KMS-11 (cell line): ENCODE data around the gene NFIC.

Experiments
- H2AFZ ChIP-seq: fragments of 200-600 bp; sonication (generic); 2 replicates; pipeline ENCODE4 v1.6.1; 2016; ENCODE audit warnings: antibody characterized with exemption, mixed run types, low read depth
- H3K27ac ChIP-seq: fragments of 200-600 bp; sonication (generic); 2 replicates; pipeline ENCODE4 v1.6.1; 2016; ENCODE audit warnings: mild to moderate bottlenecking, mixed run types
- H3K27me3 ChIP-seq: fragments of 200-600 bp; sonication (generic); 2 replicates; pipeline ENCODE4 v1.6.1; 2017; ENCODE audit warnings: mild to moderate bottlenecking, low read depth, mixed run types, moderate library complexity; ENCODE audit not compliant: insufficient read depth
- H3K36me3 ChIP-seq: fragments of 200-600 bp; sonication (generic); 2 replicates; pipeline ENCODE4 v1.6.1; 2017; ENCODE audit warnings: mild to moderate bottlenecking, mixed run types; ENCODE audit not compliant: insufficient read depth
- H3K4me1 ChIP-seq: fragments of 200-600 bp; sonication (generic); 2 replicates; pipeline ENCODE4 v1.6.1; 2016; ENCODE audit warnings: mild to moderate bottlenecking, low read depth, mixed run types; ENCODE audit not compliant: poor library complexity, severe bottlenecking
- H3K4me2 ChIP-seq: fragments of 200-600 bp; sonication (generic); 2 replicates; pipeline ENCODE4 v1.7.0; 2016; ENCODE audit warnings: mild to moderate bottlenecking, mixed run types
- H3K4me3 ChIP-seq: fragments of 200-600 bp; sonication (generic); IDR thresholded peaks from 2 replicates; pipeline ENCODE4 v1.6.1; 2017; ENCODE audit warnings: low read depth, low read length, mixed read lengths; ENCODE audit not compliant: insufficient read depth
- H3K79me2 ChIP-seq: fragments of 200-600 bp; sonication (generic); 2 replicates; pipeline ENCODE4 v1.6.1; 2016; ENCODE audit warnings: low read depth, mixed run types; ENCODE audit not compliant: insufficient read depth
- H3K9ac ChIP-seq: fragments of 200-600 bp; sonication (generic); 2 replicates; pipeline ENCODE4 v1.6.1; 2016; ENCODE audit warnings: mild to moderate bottlenecking, mixed run types
- H4K20me1 ChIP-seq: fragments of 200-600 bp; sonication (generic); 2 replicates; pipeline ENCODE4 v1.6.1; 2016; ENCODE audit warnings: mild to moderate bottlenecking, mixed run types; ENCODE audit not compliant: insufficient read depth
- TF ChIP-seq, protein P1 (sequence below): fragments of 200-600 bp; sonication (generic); conservative IDR thresholded peaks from 2 replicates; pipeline ENCODE4 v1.6.1; 2017; ENCODE audit warnings: low read depth, mild to moderate bottlenecking, antibody characterized with exemption, low read length, moderate library complexity, mixed read lengths

The NFIC gene

GRCh38 chr19:3431760-3432397 is 65.5 kb downstream of the NFIC start:
- Histone ChIP-seq H3K79me2 (no peaks in the 10 kb centered on the region; the same call in 1 of the 2 replicates), H3K9ac (no peak overlapping the region), H3K27me3 (no peaks in the 10 kb centered on the region), H3K4me2 (no peak overlapping the region), H4K20me1 (no peaks in the 10 kb centered on the region), H2AFZ (no peak overlapping the region), H3K4me3 (no peak overlapping the region), H3K4me1 (peaks cover 4% of the 10 kb centered on the region), H3K27ac (no peak overlapping the region), H3K36me3 (no peaks in the 10 kb centered on the region)
- TF ChIP-seq, protein P1, sequence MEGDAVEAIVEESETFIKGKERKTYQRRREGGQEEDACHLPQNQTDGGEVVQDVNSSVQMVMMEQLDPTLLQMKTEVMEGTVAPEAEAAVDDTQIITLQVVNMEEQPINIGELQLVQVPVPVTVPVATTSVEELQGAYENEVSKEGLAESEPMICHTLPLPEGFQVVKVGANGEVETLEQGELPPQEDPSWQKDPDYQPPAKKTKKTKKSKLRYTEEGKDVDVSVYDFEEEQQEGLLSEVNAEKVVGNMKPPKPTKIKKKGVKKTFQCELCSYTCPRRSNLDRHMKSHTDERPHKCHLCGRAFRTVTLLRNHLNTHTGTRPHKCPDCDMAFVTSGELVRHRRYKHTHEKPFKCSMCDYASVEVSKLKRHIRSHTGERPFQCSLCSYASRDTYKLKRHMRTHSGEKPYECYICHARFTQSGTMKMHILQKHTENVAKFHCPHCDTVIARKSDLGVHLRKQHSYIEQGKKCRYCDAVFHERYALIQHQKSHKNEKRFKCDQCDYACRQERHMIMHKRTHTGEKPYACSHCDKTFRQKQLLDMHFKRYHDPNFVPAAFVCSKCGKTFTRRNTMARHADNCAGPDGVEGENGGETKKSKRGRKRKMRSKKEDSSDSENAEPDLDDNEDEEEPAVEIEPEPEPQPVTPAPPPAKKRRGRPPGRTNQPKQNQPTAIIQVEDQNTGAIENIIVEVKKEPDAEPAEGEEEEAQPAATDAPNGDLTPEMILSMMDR: no peak

DNA sequence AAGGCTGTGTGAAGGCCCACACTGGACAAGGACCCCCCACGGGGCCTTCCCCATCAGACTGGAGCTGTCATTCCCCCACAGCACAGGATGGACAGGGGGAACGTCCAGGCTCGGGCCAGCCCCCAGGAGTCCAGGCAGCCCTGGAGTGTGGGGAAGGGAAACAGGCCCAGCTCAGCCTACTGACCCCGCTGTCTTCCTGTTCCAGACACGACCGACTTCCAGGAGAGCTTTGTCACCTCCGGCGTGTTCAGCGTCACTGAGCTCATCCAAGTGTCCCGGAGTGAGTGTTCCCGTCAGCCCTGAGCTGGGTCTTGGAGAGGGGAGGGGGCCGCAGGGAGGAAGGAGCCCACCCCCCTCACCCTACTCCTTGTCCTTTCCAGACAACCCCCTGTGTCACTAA is 66.9 kb downstream of the NFIC start:
- no peak overlapping the region for H3K4me2 ChIP-seq
- H3K9ac ChIP-seq: no peak overlapping the region
- H3K36me3 ChIP-seq: no peaks in the 10 kb centered on the region; the same call in 1 of the 2 replicates
- no peaks in the 10 kb centered on the region; the same call in 1 of the 2 replicates for H3K79me2 ChIP-seq
- TF ChIP-seq, protein P1: no peak
- H4K20me1 ChIP-seq: no peaks in the 10 kb centered on the region
- no peak overlapping the region for H2AFZ ChIP-seq
- no peak overlapping the region for H3K27ac ChIP-seq
- no peak overlapping the region for H3K4me3 ChIP-seq
- H3K27me3 ChIP-seq: no peaks in the 10 kb centered on the region
- peaks cover 4% of the 10 kb centered on the region for H3K4me1 ChIP-seq

GRCh38 chr19:3433805-3434540 is 67.6 kb downstream of the NFIC start:
- Histone ChIP-seq H2AFZ (no peak overlapping the region), H3K4me1 (peaks cover 4% of the 10 kb centered on the region), H3K4me2 (no peak overlapping the region), H3K9ac (no peak overlapping the region), H3K27ac (no peak overlapping the region), H3K4me3 (no peak overlapping the region), H4K20me1 (no peaks in the 10 kb centered on the region), H3K79me2 (no peaks in the 10 kb centered on the region; the same call in 1 of the 2 replicates), H3K36me3 (no peaks in the 10 kb centered on the region; the same call in 1 of the 2 replicates), H3K27me3 (no peaks in the 10 kb centered on the region)
- TF ChIP-seq, protein P1: no peak

DNA sequence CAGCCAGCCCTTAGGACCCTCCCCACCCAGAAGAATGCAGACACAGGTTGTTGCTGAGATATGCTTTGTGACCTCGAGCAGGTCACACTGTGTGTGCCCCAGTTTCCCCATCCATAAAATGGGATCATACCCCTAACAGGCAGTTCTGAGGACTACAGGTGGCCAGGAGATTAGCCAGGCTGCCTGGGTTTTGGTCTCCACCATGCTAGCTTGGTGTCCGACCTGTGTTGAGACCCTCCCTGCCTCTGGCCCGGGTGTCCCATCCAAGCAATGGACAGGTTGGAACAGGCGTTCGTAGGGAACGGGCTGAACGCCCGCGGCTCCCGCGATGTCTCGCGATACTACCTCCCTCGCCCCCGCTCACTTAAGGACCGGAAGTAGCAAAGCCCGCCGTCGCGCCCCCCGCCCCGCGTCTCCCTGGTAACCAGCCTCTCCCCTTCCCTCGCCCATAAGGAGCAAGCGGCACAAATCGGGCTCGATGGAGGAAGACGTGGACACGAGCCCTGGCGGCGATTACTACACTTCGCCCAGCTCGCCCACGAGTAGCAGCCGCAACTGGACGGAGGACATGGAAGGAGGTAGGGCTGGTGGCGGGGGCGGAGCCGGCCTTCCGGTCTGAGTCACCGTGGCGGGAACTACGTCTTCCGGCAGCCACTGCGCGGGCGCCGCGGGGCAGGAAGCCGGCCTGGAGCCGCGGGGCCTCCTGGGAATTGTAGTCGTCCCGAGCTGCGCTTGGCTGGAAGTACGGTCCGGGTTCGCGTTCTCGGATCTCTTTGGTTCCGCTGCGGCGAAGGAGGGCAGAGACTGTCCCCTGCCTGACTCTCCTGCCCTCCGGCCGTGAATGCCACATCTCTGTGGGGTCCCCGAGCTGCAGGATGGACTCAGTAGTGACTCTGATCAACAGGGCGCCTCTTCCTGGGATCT is 68.5 kb downstream of the NFIC start:
- Histone ChIP-seq H3K4me2 (peak overlapping the region; percentile 28; the same call in 1 of the 2 replicates), H3K36me3 (no peaks in the 10 kb centered on the region; the same call in 1 of the 2 replicates), H3K79me2 (no peaks in the 10 kb centered on the region; the same call in 1 of the 2 replicates), H3K27ac (peak overlapping the region; percentile 13; the same call in 1 of the 2 replicates), H3K4me1 (peaks cover 4% of the 10 kb centered on the region), H3K9ac (no peak overlapping the region), H3K4me3 (no peak overlapping the region), H3K27me3 (no peaks in the 10 kb centered on the region), H4K20me1 (no peaks in the 10 kb centered on the region), H2AFZ (no peak overlapping the region; the same call in 1 of the 2 replicates)
- TF ChIP-seq, protein P1: no peak
